HG03457 (cell line): Measurements from ENCODE around the gene TMC3.

Experiments used
- ATAC-seq: cut with Tn5 transposase; IDR thresholded peaks from one replicate; pipeline ENCODE4 v1.9.1; 2021; ENCODE audit warnings: moderate number of reproducible peaks; ENCODE audit not compliant: unreplicated experiment

TMC3 gene

GRCh38 chr15:81385721-81386076 lies 11.7 kb upstream of the TMC3 start:
- no peak for ATAC-seq

GRCh38 chr15:81384891-81385720 lies 11.1 kb upstream of the TMC3 start:
- no peak for ATAC-seq

GRCh38 chr15:81381720-81382119 lies 7.7 kb upstream of the TMC3 start:
- ATAC-seq = no peak

- no peak for ATAC-seq
These were observed 6.7 kb upstream of the TMC3 start for GRCh38 chr15:81380668-81381067.

- ATAC-seq = no peak
These were observed 6.2 kb upstream of the TMC3 start for GRCh38 chr15:81380203-81380602.

GRCh38 chr15:81379269-81379668 lies 5.3 kb upstream of the TMC3 start:
- no peak for ATAC-seq

- no peak for ATAC-seq
These were observed 4.4 kb upstream of the TMC3 start for GRCh38 chr15:81378443-81378842.

GRCh38 chr15:81377871-81378270 lies 3.9 kb upstream of the TMC3 start:
- no peak for ATAC-seq

GRCh38 chr15:81376231-81376630 lies 2.2 kb upstream of the TMC3 start:
- ATAC-seq = no peak

GRCh38 chr15:81375461-81375860 lies 1.4 kb upstream of the TMC3 start:
- no peak for ATAC-seq

GRCh38 chr15:81373176-81373575 lies 837 bp downstream of the TMC3 start:
- ATAC-seq = no peak

- no peak for ATAC-seq
These were observed 1.4 kb downstream of the TMC3 start for GRCh38 chr15:81372575-81372974.

- ATAC-seq = no peak
These were observed 10.1 kb downstream of the TMC3 start for GRCh38 chr15:81363718-81364500.

- no peak for ATAC-seq
These were observed 10.7 kb downstream of the TMC3 start for GRCh38 chr15:81363276-81363675.

GRCh38 chr15:81362790-81363189 lies 11.2 kb downstream of the TMC3 start:
- ATAC-seq = no peak

GRCh38 chr15:81361891-81362290 lies 12.1 kb downstream of the TMC3 start:
- ATAC-seq = no peak

GRCh38 chr15:81360491-81360890 lies 13.5 kb downstream of the TMC3 start:
- no peak for ATAC-seq

- ATAC-seq = no peak
These were observed 15.8 kb downstream of the TMC3 start for GRCh38 chr15:81358248-81358647.

- no peak for ATAC-seq
These were observed 16.8 kb downstream of the TMC3 start for GRCh38 chr15:81357180-81357686.

GRCh38 chr15:81356252-81356651 lies 17.8 kb downstream of the TMC3 start:
- ATAC-seq = no peak

- ATAC-seq = no peak
These were observed 22.4 kb downstream of the TMC3 start for GRCh38 chr15:81351651-81352050.

GRCh38 chr15:81349271-81349670 lies 24.7 kb downstream of the TMC3 start:
- ATAC-seq = no peak
